ENCODE measurements around the gene KMT2B.

KMT2B gene

DNA sequence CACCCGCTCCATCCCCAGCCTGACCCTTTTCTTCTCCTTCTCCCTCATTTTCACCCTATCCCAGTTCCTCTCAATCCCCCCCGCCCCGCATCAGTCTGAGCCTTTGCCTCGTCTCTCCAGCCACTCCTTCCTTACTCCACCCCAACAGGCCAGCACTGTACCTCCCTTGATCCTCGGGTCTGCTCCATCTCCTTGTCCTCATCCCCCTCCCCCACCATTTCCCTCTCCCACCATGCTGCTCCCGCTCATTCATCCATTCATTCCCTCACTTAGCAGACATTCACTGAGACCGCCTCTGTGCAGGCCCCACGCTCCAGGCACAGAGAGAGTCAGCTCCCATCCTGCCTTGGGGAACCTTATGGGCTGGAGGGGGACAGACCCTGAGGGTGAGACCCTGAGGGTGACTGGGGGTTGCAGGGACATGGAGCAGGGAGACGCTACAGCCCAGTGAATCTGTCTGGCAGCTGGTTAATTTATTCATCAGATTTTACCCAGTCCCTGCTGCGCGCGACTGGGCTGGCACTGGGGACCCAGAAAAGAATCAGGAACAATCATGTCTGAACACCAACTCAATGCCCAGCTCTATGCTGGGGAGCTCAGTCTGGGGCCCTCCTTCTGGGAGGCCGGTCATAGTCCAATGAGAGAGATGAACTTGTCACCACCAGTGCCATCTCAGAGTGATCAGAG, 58.4 kb downstream of the KMT2B start:
- no peak for DNase-seq (ENCODE audit: low spot score)
- no peak for FAIRE-seq

DNA sequence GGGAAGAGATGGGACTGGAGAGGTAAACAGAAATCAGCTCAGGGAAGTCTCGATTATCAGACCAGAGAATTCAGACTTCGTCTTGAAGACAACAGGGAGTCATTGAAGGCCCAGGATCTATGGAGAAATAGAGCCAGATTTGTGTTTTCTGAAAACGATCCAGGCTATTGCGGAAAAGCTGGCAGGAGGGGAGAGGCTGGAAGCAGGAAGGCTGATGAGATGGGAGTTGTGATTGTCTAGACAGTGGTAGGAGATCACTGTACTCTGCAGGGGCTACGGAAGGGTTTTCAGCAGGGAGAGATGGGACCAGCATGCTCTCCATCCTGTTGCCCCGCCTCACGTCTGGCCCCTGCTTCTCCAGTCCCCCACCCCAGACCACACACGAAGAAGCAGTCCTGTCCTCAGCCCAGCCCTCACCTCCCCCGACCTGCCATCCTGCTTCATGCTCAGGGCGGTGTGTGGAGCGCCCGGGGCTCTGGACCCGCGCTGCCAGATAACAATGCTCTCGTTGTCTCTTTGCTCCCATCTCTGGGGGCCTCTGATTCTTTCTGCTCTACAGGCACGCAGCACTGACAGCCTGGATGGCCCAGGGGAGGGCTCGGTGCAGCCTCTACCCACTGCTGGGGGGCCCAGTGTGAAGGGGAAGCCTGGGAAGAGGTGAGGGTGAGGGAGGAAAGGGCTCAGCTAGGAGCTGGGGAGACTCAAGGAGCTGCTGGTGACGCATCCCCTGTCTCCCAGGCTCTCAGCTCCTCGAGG, 59.5 kb downstream of the KMT2B start:
- FAIRE-seq, result no peak
- DNase-seq (ENCODE audit: low spot score), result no peak

DNA sequence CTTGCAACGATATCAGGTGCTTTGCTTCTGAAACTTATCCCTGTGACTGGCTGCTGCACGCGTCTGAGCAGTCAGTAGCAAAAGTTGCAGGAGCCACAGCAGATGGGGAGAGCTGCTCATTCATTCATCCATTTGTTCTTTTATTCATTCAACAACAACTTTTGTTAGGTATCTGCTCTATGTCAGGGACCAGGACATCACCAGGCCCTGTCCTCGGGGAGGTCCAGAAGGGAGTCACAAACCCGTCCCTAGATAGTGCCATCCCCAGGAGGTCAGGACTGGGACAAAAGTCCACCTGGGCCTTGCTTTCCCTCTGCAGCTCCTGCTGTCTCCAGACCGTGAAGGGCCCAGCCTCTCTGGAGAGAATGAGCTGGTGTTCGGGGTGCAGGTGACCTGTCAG, 60.2 kb downstream of the KMT2B start:
- no peak for FAIRE-seq
- DNase-seq (ENCODE audit: low spot score), result no peak

DNA sequence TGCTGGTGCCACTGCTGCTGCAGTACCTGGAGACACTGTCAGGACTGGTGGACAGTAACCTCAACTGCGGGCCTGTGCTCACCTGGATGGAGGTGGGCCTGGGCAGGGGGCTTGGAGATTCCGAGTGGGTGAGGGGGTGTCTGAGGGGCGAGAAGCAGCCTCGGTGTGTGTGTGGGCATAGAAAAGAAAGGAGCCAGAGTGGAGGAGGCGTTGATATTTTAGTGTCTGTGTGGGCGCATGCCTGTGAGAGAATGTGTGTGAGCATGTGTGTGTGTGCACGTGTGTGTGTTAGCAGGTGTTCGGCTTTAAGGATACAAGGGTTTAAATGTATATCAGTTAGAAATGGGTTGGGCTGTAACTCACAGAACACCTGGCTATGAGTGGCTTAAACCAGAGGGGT, 61.2 kb downstream of the KMT2B start:
- DNase-seq (ENCODE audit: low spot score) (no peak), FAIRE-seq (no peak)

DNA sequence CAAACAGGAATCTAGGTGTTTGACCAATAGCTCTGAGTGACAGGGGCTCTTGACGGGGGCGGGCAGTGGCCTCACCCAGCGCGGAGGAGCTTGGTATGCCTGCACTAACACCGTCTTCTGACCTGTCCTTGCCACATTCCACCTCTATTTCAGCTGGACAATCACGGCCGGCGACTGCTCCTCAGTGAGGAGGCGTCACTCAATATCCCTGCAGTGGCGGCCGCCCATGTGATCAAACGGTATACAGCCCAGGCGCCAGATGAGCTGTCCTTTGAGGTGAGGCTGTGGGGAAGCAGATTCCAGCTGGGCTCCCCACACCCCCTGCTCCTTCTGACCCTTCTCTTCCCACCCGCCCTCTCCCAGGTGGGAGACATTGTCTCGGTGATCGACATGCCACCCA, 62.3 kb downstream of the KMT2B start:
- no peak for FAIRE-seq
- no peak for DNase-seq (ENCODE audit: low spot score)

DNA sequence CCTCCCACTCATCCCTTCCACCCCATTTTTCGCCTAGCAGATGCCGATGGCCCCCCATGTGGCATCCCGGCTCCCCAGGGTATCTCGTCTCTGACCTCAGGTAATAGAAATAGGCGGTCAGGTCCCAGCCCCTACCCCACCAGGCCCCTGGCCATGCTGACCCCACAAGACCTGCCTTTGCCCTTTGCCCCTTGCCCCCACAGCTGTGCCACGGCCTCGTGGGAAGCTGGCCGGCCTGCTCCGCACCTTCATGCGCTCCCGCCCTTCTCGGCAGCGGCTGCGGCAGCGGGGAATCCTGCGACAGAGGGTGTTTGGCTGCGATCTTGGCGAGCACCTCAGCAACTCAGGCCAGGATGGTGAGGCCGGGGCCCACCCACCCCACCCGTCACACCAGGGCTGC, 62.9 kb downstream of the KMT2B start:
- FAIRE-seq, result no peak
- no peak for DNase-seq (ENCODE audit: low spot score)

DNA sequence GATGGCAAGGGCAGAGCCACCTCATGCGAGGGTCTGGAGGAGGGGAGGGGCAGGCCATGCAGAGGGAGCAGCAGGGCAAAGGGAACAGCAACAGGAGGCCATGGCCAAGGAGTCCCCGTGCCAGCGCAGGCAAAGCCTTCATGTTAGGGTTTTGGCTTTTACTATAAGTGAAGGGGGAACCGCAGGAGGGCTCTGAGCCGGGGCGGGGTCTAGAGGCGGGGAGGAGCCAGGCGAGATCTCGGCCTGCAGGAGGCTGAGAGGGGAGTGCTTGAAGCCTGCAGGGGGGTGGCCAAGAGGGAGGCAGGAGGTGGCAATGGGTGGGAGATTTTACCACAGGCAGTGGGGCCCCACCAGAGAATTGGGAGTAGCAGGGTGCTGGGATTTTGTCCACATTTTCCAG, 63.8 kb downstream of the KMT2B start:
- FAIRE-seq (no peak), DNase-seq (ENCODE audit: low spot score) (no peak)

DNA sequence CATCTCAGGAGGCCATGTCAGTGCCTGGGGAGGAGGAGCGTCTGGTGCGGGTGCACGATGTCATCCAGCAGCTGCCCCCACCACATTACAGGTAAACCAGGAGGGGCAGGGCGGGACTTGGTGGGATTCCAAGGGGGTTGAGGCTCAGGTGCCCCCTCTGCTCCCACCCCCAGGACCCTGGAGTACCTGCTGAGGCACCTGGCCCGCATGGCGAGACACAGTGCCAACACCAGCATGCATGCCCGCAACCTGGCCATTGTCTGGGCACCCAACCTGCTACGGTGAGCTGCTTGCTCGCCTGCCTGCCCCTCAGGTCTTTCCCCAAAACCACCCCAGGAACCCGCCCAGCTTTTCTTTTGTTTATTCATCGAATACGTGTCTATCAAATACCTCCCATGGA, 64.8 kb downstream of the KMT2B start:
- FAIRE-seq (no peak), DNase-seq (ENCODE audit: low spot score) (no peak)

DNA sequence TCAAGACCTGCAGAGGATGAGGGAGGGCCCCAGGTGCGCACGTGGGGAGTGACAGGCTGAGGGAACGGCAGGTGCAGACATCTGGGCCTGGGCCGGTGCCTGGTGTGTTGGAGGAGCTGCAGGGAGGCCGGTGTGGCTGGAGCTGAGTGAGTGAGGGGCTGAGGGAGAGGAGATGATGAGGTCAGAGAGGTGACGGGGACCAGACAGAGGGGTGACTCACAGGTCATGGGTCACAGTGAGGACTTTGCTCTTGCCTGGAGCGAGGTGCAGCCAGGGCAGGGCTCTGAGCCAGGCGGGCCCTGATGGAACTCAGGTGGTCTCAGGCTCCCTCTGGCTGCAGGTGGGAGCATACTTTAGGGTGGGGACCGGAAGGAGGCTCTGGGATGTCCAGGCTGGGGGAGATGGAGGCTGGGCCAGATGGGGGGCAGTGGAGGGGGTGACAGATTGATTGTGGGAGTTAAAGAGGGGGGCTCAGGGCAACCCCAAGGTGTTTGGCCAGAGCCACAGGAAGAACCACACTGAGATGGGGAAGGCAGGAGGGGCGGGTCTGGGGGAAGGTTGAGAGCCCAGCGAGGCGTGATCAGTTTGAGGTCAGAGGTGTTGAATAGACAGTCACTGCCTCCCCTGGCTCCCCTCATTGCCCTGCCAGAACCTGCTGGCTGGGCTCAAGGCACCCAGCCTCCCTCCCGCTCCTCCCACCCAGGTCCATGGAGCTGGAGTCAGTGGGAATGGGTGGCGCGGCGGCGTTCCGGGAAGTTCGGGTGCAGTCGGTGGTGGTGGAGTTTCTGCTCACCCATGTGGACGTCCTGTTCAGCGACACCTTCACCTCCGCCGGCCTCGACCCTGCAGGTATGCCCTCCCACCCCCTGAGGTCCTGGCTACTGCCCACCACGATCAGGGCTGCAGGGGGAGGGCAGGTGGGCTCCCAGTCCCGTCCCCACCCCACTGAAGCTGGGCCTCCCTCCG, 65.9 kb downstream of the KMT2B start:
- DNase-seq (ENCODE audit: low spot score) (no peak), FAIRE-seq (no peak)

DNA sequence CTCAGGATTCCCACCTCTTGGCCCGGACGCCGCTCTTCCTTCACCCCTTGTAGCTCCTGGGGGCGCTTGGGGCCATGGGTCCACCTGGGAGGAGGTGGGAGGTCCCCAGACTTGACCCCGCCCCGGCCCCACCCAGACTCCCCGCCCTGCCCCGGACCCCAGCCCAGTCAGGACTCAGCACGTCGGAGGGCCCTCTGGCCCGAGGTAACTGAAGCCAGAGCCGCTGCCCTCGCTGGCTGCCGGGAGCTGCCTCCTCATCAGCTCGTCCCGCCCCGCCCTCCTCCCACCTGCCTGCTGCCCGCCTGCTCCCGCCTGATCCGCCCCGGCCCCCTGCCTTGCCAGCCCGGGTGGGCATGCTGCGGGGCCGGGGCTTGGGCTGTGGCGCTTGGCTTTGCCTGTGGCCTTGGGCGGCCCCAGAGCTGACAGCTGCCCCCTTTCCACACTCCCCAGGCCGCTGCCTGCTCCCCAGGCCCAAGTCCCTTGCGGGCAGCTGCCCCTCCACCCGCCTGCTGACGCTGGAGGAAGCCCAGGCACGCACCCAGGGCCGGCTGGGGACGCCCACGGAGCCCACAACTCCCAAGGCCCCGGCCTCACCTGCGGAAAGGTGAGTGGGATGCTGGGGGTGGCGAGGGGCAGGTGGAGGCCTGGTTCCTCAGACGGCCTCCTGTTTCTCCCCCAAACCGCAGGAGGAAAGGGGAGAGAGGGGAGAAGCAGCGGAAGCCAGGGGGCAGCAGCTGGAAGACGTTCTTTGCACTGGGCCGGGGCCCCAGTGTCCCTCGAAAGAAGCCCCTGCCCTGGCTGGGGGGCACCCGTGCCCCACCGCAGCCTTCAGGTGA, 66.9 kb downstream of the KMT2B start:
- no peak for FAIRE-seq
- DNase-seq (ENCODE audit: low spot score), result no peak

DNA sequence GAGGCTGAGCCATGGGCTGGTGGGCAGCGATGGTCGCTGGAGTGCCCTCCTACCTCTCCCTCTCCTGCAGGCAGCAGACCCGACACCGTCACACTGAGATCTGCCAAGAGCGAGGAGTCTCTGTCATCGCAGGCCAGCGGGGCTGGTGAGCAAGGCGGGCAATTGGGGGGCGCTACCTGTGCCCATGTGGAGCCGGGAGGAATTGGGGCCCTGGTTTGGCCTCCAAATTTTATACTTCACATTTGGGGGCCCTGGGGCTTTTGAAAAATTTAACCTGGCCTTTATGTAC, 67.5 kb downstream of the KMT2B start:
- DNase-seq (ENCODE audit: low spot score), result no peak
- no peak for FAIRE-seq

DNA sequence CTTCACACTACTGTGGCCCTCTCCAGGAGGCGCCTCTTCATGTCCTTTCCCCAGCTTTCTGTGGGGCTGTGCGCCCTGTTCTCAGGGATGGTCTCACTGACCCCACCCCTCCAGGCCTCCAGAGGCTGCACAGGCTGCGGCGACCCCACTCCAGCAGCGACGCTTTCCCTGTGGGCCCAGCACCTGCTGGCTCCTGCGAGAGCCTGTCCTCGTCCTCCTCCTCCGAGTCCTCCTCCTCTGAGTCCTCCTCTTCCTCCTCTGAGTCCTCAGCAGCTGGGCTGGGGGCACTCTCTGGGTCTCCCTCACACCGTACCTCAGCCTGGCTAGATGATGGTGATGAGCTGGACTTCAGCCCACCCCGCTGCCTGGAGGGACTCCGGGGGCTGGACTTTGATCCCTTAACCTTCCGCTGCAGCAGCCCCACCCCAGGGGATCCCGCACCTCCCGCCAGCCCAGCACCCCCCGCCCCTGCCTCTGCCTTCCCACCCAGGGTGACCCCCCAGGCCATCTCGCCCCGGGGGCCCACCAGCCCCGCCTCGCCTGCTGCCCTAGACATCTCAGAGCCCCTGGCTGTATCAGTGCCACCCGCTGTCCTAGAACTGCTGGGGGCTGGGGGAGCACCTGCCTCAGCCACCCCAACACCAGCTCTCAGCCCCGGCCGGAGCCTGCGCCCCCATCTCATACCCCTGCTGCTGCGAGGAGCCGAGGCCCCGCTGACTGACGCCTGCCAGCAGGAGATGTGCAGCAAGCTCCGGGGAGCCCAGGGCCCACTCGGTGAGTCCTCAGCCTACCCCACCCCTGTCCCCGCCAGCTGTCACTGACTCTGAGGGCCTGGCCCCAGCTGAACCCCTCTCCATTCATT, 68.7 kb downstream of the KMT2B start:
- FAIRE-seq, result no peak
- DNase-seq (ENCODE audit: low spot score), result no peak

DNA sequence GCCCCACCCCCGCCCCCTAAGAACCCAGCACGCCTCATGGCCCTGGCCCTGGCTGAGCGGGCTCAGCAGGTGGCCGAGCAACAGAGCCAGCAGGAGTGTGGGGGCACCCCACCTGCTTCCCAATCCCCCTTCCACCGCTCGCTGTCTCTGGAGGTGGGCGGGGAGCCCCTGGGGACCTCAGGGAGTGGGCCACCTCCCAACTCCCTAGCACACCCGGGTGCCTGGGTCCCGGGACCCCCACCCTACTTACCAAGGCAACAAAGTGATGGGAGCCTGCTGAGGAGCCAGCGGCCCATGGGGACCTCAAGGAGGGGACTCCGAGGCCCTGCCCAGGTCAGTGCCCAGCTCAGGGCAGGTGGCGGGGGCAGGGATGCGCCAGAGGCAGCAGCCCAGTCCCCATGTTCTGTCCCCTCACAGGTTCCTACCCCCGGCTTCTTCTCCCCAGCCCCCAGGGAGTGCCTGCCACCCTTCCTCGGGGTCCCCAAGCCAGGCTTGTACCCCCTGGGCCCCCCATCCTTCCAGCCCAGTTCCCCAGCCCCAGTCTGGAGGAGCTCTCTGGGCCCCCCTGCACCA, 69.5 kb downstream of the KMT2B start:
- no peak for FAIRE-seq
- no peak for DNase-seq (ENCODE audit: low spot score)

All from urothelium cell line (cell line).